Stimulated activated CD8-positive, alpha-beta memory T cell treated with anti-CD3 and anti-CD28 coated beads, Interleukin-2, amount 100 ng/mL, for 48 hours (primary cell): ENCODE data around the gene ACAD10.
"Not testable (repeated sequence)": the region's sequence is repeated elsewhere in the genome, so short reads cannot be mapped to it uniquely, and the experiment has no call there.

Experiments
- DNase-seq, 2 donors: peaks; one replicate each; pipeline ENCODE4 v3.0.0-alpha.2; 2020; ENCODE audit warnings: low read depth in 2 of 2

Gene ACAD10

GRCh38 chr12:111687255-111687654, 1.4 kb downstream of the ACAD10 start:
- no peak for DNase-seq

- no peak for DNase-seq
Observed at GRCh38 chr12:111687952-111688351, 2.1 kb downstream of the ACAD10 start.

- DNase-seq: no peak
Observed at GRCh38 chr12:111691262-111691661, 5.4 kb downstream of the ACAD10 start.

- no peak for DNase-seq
Observed at GRCh38 chr12:111692575-111693210, 6.8 kb downstream of the ACAD10 start.

GRCh38 chr12:111693818-111694217, 8.0 kb downstream of the ACAD10 start:
- DNase-seq: no peak

GRCh38 chr12:111699962-111700361, 14.1 kb downstream of the ACAD10 start:
- DNase-seq: no peak

- no peak for DNase-seq
Observed at GRCh38 chr12:111705672-111706071, 19.8 kb downstream of the ACAD10 start.

GRCh38 chr12:111706145-111706544, 20.3 kb downstream of the ACAD10 start:
- DNase-seq: no peak

GRCh38 chr12:111715279-111715678, 29.4 kb downstream of the ACAD10 start:
- DNase-seq: no peak

GRCh38 chr12:111719316-111719715, 33.5 kb downstream of the ACAD10 start:
- not testable (repeated sequence) for DNase-seq

GRCh38 chr12:111720457-111720856, 34.6 kb downstream of the ACAD10 start:
- no peak for DNase-seq

- DNase-seq: not testable (repeated sequence)
Observed at GRCh38 chr12:111723646-111724360, 38.0 kb downstream of the ACAD10 start.

- no peak for DNase-seq
Observed at GRCh38 chr12:111728795-111729194, 42.9 kb downstream of the ACAD10 start.

- no peak for DNase-seq
Observed at GRCh38 chr12:111730420-111730819, 44.6 kb downstream of the ACAD10 start.

- DNase-seq: no peak
Observed at GRCh38 chr12:111732786-111733185, 46.9 kb downstream of the ACAD10 start.

GRCh38 chr12:111733340-111733915, 47.6 kb downstream of the ACAD10 start:
- no peak for DNase-seq

- not testable (repeated sequence) for DNase-seq
Observed at GRCh38 chr12:111739524-111739923, 53.7 kb downstream of the ACAD10 start.

GRCh38 chr12:111741235-111741812, 55.5 kb downstream of the ACAD10 start:
- no peak for DNase-seq

GRCh38 chr12:111745211-111745610, 59.4 kb downstream of the ACAD10 start:
- DNase-seq: no peak

GRCh38 chr12:111747333-111747732, 61.5 kb downstream of the ACAD10 start:
- no peak for DNase-seq

GRCh38 chr12:111748151-111748672, 62.4 kb downstream of the ACAD10 start:
- no peak for DNase-seq

- no peak for DNase-seq
Observed at GRCh38 chr12:111748867-111749266, 63.0 kb downstream of the ACAD10 start.
